ENCODE results near the gene C10orf95.

The C10orf95 gene

DNA sequence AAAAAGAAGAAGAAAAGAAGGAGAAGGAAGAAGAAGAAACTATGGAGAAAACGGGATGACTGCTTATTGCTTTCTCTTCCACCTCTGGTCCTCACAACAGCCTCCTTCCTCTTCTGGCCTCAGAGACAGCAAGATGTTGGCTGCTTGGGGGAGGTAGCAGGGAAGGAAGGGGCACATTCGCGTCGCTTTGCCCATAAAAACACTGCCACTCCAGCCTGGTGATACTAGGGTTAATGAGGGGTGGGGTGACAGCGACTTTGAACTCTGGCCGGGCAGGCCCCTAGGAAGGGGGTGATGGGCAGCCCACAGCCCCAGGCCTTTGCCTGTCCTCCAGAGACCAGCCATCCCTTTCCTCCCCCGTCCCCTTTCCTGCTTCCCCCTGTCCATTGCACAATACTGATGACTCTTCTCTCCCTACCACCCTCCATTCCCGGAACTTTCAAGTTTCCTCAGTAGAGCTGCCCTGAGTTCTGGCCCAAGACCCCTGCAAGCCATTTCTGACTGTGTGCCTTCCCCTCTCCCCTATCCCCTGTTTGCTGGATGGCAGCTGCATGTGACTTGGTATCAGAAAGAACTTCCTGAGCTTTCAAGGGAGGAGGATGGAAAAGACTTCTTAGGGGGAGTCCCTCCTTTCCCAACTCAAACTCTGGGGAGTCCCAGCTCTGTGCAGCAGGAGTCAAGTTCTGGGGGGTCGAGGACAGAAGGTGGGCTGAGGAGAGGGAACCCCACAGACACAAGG, 16.8 kb downstream of the C10orf95 start:
- DNase-seq (ENCODE audit: low spot score) = no peak

DNA sequence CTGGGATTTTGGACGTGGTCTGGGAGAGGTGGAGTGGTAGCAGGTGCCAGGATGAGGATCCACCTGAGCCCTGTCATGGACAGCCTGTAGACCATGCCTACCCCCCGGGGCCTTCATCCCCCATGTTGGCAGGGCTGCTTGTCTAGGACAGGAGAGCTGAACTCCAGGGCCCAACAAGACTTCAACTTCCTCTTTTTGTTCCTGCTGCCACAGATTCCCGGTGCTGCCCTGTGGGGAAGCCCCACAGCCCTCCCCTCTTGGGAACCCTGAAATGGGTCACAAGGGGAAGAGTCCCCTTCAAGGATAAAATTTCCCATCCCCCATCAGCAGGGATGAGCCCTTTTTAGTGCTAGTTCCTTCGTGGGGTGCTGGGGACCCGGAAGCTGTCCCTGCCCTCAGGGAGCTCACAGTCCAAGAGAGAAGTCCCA, 17.7 kb downstream of the C10orf95 start:
- DNase-seq (ENCODE audit: low spot score) = no peak

DNA sequence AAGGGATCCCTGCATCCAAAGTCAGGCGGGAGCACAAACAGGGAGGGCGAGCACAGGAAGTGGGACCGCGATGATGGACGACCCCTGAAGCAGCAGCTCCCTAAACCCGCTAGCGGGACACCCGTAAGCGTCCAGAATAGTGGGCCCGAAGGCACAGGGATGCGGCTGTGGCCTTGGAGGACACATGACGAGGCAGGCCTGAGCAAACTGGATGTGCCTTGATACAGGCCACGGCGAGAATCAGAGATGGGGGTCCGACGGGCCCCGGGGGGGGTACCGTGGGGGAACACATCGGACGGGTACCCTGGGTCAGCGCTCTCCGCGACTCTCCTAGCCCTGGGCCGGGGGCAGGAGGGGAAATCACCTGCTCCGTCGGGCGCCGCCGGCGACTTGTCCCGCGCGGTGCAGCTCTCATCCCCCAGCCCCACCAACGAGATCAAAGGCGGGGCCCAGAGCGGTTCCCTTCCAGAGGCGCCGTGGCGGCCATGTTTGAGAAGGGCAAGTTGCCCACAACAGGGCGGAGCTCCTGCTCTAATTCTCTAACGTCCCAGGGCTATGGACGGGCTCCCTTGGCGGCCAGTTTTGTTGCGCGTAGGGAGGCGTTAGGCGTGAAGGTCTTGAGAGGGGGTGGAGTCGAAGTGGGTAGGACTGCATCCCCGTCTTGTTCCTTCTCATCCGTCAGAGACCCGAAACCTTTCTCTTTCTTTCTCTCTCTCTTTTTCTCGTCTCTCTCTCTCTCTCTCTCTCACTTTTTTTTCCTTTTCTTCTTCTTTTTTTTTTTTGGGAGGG, 19.0 kb downstream of the C10orf95 start, which contains the start of gene CUEDC2:
CUEDC2 (minus strand) TSS at position 413 of the 789 bp plus-strand sequence. CDS start 7,386 bp downstream, outside the sequence.
- DNase-seq (ENCODE audit: low spot score) = peak; percentile 98

DNA sequence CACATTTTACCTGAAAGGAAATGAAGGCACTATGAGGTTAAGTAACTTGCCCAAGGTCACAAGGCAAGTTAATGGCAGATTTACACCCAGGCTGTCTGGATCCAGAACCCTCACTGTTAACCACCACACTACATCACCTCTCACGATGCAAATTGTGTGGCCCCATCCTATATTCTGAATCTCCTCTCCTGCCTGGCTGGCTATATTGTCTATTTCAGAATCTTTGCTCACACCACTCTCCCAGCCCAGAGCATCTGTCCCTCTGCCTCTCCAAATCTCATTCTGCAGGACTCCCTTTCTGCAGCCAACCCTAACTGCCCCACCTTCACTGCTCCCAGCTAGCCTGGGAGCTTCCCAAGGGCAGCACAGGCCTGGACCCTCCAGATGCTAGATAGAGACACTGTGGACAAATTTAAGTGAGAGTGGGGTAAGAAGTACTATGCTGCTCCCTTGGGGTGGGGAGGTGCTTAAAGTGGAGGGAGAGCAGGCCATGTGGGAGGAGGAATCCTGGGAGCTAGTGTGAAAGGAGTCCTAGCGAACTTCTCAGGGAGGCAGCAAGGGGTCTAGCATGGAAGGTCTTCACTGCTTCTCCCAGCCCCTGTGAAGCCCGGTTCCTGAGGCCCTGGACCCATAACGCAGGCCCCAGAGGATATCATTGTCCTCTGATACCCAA, 19.8 kb downstream of the C10orf95 start:
- no peak for DNase-seq (ENCODE audit: low spot score)

DNA sequence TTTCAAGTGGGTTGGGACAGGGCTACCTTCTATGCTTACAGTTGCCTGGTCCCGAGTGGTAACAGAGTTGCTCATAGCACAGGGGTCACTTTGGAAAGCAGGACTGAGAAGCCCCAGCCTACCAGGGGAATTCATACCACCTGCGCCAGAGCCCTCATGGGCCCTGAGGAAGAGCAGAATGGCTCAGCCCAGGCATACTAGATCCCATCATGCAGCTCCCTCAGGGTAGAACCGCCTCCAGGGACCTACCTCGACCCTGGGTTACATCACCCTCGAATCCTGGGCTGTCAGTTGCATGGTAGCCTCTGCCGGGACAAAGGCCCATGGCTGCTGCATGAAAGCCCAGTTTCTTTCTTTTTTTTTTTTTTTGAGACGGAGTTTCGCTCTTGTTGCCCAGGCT, 21.9 kb downstream of the C10orf95 start:
- no peak for DNase-seq (ENCODE audit: low spot score)

DNA sequence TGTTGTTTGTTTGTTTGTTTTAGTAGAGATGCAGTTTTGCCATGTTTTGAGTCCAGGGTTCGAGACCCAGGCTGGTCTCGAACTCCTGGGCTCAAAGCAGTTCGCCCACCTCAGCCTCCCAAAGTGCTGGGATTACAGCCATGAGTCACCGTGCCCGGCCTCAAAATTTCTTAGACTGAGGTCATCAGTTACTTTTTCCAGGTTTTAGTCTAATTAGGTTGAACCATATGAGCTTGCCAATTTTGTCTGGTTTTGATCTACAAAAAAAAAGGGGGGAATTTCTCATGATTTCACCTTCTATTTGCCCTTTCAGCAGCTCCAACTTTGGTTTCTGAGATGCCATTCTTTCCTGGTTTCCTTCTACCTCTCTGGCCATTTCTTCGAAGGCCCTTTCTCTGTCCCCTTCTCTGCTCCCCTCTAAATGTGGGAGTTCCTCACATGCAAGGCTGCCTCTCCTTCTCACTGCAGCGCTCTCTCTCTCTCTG, 24.5 kb downstream of the C10orf95 start:
- no peak for DNase-seq (ENCODE audit: low spot score)

DNA sequence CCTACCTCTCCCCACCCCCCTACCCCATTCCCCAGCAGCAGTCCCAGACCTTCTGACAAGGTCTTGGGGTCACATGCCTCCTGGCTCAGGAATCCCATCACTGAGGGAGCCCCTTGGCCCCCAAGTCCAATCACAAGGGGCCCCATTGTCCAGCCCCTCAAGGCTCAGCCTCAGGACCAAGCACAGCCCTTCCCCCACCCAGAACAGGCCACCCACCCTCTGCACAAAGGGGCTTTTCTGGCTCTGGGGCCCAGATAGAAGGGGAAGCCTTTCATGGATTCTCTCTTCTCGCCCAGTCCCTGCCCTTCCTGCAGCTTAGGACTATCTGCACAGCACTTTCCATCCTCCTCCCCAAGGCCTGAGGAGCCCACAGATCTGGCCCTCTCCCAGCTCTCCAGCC, 25.9 kb downstream of the C10orf95 start:
- DNase-seq (ENCODE audit: low spot score) = no peak

DNA sequence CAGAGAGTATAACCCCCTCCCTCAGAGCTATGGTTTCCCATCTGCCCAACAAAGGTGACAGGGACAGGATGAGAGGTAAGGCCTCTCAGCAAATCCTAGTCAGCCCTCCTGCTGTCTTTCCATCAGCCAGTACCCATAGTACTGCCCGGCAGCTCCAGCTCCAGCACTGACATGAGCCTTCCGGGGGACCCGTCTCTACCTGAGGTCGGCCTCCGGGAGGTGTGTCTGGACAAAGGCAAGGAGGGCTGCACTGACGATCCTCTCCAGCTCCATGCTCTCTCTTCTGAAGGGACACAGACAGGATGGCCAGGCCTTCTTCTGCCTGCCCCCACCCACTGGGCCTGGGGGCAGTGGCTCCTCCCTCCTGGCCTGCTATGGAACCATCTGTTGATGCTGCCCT, 26.4 kb downstream of the C10orf95 start:
- no peak for DNase-seq (ENCODE audit: low spot score)

DNA sequence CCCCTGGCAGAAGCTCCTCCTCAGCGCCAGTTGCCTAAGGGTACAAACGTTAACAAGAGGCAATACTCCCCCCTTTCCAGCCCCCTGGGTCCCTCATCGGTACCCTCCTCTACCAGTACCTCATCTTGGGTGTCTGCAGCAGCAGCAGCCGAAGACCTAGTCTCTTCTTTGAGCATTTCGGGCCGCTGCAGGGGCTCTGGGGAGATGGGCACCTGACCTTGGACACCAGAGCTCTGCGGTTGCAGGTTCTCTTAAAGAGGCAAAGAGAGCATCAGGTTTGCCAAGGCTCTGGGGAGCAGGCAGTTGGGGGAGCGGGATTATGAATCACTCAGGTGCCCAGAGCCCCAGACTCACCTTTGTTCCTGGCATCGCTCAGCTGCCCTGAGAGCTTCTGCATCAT, 27.2 kb downstream of the C10orf95 start:
- no peak for DNase-seq (ENCODE audit: low spot score)

DNA sequence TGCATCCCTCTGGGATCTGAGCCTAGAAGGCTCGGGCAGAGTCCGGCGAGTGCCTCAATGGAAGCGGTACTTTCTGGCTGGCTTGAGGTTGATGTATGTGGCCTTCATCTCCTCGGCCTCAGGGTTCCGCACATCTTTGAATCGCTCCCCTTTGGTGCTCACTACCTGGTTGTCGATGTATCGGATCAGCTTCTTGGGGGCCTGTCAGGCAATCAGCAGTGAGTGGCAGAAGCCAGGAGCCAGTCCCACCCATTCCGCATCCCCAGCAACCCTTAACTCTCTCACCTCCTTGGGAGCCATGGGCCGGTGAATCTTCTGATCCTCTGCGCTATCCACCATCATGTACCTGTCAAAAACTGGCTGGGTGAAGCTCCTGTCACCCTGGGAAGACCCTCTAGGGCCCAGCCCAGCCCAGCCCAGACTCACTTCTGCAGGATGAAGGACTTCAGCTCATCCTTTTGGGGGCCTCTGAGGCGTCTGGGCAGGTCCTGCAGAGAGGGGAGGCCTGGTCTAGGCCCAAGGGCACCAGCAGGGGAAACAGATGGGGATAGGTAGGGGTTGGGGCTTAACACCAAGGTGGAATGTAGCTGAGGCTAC, 27.9 kb downstream of the C10orf95 start:
- DNase-seq (ENCODE audit: low spot score) = no peak

DNA sequence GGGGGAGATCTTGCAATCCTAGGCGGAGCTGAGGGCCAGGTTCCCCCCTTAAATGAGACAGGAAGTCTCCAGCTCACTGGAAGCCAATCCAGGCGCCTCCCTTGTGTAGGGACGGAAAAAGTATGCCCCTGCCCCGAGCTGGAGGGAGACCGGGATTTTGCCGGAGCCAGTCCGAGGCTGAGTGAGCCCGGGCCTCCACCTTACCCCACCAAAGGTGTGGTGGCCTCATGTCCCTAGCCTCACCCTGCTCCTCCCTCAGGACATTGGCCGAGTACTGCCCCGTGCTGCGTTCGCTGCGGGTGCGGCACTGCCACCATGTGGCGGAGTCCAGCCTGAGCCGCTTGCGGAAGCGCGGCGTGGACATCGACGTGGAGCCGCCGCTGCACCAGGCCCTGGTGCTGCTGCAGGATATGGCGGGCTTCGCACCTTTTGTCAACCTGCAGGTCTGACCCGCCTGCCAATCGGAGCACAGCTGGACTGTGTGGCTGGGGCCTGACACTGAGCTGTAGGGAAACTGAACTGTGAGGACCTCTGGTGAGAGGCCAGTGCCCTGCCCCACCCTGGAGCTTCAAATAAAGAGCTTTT, 28.7 kb downstream of the C10orf95 start:
- DNase-seq (ENCODE audit: low spot score) = peak; percentile 53

DNA sequence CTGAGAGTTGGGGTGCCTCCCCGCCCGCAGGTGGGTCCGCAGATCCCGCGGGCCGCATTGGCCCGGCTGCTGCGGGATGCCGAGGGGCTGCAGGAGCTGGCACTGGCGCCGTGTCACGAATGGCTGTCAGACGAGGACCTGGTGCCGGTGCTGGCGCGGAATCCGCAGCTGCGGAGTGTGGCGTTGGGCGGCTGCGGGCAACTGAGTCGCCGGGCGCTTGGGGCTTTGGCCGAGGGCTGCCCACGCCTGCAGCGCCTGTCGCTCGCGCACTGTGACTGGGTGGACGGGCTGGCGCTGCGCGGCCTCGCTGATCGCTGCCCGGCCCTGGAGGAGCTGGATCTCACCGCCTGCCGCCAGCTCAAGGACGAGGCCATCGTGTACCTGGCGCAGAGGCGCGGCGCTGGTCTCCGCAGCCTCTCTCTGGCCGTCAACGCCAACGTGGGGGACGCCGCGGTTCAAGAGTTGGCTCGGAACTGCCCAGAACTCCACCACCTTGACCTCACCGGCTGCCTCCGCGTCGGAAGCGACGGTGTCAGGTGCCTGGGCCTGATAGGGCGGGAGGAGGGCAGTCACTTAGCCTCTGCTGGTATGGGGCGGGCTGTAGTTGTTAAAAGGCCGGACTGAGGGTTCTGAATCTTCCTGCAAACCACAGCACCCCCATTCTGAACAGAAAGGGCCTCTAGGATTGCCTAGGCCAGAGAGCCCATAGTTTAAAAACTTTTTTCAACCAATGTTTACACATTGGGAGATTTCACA, 29.4 kb downstream of the C10orf95 start:
- no peak for DNase-seq (ENCODE audit: low spot score)

DNA sequence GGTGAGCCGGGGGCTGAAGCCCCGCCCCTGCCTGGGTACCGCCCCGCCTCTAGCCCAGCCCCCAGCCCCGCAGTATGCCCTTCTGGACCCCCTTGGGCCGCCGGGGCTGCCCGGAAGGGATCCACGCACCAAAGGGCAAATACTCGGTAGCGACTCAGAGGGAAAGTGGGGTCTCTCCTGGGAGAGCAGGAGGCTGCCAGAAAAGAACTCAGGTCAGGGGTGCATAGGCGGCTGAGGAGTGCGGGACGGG, 29.9 kb downstream of the C10orf95 start:
- DNase-seq (ENCODE audit: low spot score) = no peak

DNA sequence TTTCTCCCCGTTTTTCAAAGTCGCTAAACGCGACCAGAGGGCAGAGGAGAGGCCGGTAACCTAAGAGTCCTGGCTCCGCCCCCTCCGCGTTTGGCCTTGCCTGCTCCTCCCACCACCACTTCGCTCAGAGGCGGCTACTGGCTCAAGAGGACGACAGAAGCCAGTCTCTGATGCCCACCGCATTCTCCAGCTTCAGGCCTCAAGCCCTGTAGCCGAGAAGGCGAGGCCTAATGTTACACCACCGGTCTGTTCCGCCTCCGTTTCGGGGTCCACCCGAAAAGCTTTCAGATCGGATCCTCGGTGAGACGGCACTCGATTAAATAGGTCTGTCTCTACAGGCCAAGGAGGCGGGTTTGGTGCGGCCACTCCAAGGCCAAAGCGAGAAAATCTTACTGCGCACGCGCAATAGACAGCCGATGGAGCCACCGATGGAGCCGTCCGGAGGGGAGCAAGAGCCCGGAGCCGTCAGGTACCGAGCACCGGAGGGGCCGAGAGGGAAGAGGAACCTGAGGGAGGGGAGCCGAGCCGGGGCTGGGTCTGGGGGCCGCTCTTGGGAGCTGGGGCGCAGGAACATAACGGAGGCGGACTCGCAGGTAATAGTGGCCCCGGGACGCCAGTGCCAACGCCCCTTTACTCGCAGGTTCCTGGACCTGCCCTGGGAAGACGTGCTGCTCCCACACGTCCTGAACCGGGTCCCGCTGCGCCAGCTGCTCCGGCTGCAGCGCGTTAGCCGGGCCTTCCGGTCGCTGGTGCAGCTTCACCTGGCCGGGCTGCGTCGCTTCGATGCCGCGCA, 30.4 kb downstream of the C10orf95 start, which contains the start of gene FBXL15:
FBXL15 (plus strand) TSS at position 123 of the 793 bp plus-strand sequence; CDS start at position 417, 294 bp downstream.
- peak; percentile 97 for DNase-seq (ENCODE audit: low spot score)

DNA sequence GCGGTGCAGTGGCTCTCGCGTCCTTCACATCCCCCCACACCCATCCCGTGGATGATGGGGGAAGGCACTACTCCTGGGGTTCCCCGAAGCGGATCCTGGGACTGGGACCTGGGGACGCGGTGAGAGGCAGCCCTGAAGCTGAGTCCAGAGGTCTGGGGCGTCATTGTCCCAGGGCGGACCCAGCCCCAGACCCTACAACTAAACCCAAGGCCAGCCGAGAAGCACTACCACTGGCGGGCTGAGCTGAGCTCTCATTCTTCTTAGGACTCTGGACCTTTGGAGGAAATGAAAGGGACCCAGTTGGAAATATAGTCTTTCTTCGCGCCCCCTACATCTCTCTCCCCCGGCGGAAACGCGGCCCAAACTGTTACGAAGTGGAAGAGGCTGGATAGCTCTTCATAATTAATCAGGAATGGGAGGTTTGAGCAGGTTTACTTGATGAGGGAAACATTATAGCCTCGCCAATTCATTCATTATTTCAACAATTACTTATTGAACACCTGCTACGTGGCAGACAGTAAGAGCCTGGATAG, 31.1 kb downstream of the C10orf95 start:
- DNase-seq (ENCODE audit: low spot score) = no peak

DNA sequence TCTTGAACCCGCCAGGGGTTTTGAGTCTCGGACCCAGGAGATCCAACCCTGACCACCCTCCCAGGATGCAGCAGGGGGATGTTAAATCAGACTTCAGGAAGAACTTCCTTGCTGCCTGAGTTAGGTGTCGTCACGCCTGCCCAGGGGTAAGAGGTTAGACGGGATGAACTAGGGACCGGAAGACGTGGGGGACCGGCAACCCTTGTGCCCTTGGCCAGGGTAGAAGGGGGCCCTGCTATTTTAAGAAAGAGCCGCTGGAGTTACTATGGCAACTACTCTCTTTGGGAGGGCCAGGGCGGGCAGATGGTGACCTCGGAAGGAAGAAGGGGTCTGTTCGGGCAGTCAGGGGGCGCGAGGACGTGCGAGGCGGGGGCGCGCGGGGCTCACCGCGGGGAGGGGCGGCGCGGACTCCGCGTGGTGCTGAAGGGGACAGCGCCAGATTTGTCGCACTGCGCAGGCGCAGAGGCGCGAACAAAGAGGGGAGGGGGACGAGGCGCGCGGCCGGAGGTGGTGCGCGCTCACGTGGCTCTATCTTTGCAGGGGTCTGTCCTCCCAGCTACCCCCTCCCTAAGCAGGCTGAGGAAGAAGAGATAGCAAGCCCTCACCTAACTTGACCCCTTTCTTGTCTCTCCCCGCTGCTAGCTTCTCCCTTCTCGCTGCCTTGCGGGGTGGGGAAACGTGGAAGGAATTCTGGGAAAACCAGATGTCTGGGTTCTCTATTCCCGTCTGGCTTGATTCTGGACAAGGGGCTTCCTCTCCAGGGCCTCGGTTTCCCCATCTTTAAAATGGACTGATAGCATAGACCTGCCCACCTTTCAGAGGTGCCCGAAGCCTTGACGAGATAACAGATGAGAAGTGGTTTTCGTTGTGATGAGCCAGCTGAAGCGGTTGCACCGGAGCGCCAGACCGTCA, 31.8 kb downstream of the C10orf95 start:
- peak; percentile 68 for DNase-seq (ENCODE audit: low spot score)

DNA sequence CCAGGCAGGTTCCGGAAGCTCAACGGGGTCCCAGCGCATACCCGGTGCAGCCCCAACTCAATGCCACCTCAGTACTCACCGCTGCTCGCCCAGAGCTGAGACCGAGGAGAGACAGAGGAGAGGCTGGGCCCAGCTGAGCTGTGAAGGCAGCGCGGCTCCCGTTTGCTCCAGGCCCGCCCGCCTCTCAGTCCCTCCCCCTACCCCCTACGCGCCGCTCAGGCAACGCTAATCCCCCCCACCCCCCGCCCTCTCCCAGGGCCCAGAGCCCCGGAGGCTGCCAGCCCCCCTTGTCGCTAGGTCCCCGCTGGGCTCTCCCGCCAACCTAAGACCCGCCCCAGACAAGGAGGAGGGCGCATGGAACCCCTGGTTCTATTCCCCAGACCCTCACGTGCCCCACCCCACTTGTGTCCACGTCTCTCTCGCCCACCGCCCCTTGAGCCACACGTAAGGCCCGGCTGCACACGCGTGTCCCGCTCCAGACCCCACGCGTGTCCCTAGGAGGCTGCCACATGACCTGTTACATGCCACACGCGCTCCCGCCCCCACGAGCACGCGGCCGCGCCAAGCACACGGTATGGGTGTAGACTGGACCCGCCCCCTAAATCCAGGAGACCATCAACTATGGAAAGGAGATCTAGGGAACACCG, 32.6 kb downstream of the C10orf95 start, which contains the start of gene PSD:
PSD (minus strand) TSS at position 164 of the 647 bp plus-strand sequence. CDS start 1,747 bp downstream, outside the sequence.
- no peak for DNase-seq (ENCODE audit: low spot score)

DNA sequence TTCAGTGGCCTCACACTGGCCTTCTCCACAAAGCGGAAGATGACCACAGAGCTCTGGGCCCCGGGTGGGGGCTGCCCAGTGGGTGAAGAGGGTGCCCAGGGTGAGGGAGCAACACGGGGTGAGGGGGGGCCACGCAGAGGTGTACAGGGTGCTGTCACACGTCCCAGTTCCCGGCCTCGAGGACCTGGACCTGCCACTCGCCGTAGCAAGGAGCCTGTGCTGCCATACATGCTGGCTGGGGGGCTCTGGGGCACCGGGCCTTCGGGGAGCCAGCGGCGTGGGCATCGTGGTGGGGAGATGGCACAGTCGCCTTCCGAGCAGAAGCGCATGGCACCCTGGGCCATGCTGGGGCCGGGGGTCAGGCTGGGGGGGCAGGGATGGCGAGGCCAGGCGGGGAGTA, 34.6 kb downstream of the C10orf95 start:
- DNase-seq (ENCODE audit: low spot score) = no peak
